B cell (primary cell): ENCODE data around the gene MGMT. TPM values are rescaled to one million over a fixed set of nuclear protein-coding genes. Genes with fewer than 3 reads are reported as not detected.

Experiments
- ATAC-seq: fragments of 200-7000 bp; cut with Tn5 transposase; one replicate; pipeline ENCODE4 v1.10.0; 2021; ENCODE audit warnings: low read depth, mild to moderate bottlenecking, moderate number of reproducible peaks, moderate library complexity
- CTCF ChIA-PET: fragments of 350-600 bp; sonication (Branson Sonifier 250); formaldehyde crosslinking; loops from one replicate; lab custom pipeline; 2021; ENCODE audit warnings: antibody characterized with exemption, inconsistent platforms; lab: Charles Lee
- POLR2A ChIA-PET: fragments of 350-600 bp; sonication (Branson Sonifier 250); formaldehyde crosslinking; loops from one replicate; lab custom pipeline; 2021; ENCODE audit warnings: antibody characterized with exemption; lab: Charles Lee
- DNase-seq: peaks from one replicate; pipeline ENCODE4 v3.0.0; 2013
- H2AFZ ChIP-seq: 2 replicates; pipeline ENCODE4 v1.6.1; 2012; ENCODE audit warnings: mild to moderate bottlenecking, low read depth, low read length; ENCODE audit not compliant: insufficient read depth, poor library complexity, severe bottlenecking
- H3K27ac ChIP-seq, 2 donors: 1 replicate in 1 of 2; 2 replicates in 1 of 2; pipeline ENCODE4 v1.5.1; 2012 to 2013; ENCODE audit warnings: low read length in 2 of 2, mild to moderate bottlenecking in 2 of 2, moderate library complexity in 1 of 2
- H3K27me3 ChIP-seq, 4 experiments: fragments of 200-600 bp in 1 of 4; sonication (generic) in 1 of 4; replicated peaks in 1 of 4; 1 replicate in 2 of 4; 2 replicates in 2 of 4; pipeline versions ENCODE4 v1.6.1 to v1.7.0; 2013 to 2016; ENCODE audit warnings: low read length in 3 of 4, mild to moderate bottlenecking in 2 of 4, mixed read lengths in 1 of 4, moderate library complexity in 1 of 4; ENCODE audit not compliant: insufficient read depth in 4 of 4, control insufficient read depth in 3 of 4; ENCODE audit errors: control extremely low read depth in 1 of 4
- H3K36me3 ChIP-seq, 2 experiments: replicated peaks in 1 of 2; 1 replicate in 1 of 2; 2 replicates in 1 of 2; pipeline versions ENCODE4 v1.6.1 to v1.7.1; 2013; ENCODE audit warnings: low read length in 1 of 2; ENCODE audit not compliant: insufficient read depth in 2 of 2, control insufficient read depth in 1 of 2; ENCODE audit errors: control extremely low read depth in 1 of 2, extremely low read depth in 1 of 2
- H3K4me1 ChIP-seq, 2 donors: fragments of 200-600 bp in 1 of 2; sonication (generic) in 1 of 2; 1 replicate in 1 of 2; 2 replicates in 1 of 2; pipeline versions ENCODE4 v1.5.1 to v1.6.1; 2013 to 2017; ENCODE audit warnings: low read length in 2 of 2; ENCODE audit not compliant: control insufficient read depth in 2 of 2, insufficient read depth in 2 of 2
- H3K4me2 ChIP-seq: replicated peaks from 2 replicates; pipeline ENCODE3; 2012; ENCODE audit warnings: mild to moderate bottlenecking, low read depth, low read length; ENCODE audit not compliant: poor library complexity, severe bottlenecking
- H3K4me3 ChIP-seq, 5 experiments: fragments of 200-600 bp in 1 of 5; sonication (generic) in 1 of 5; 1 replicate in 3 of 5; 2 replicates in 2 of 5; pipeline versions ENCODE4 v1.5.1 to v1.7.0; 2011 to 2016; ENCODE audit warnings: low read length in 4 of 5, mild to moderate bottlenecking in 4 of 5, low read depth in 2 of 5, control low read depth in 1 of 5, moderate library complexity in 1 of 5; ENCODE audit not compliant: insufficient read depth in 1 of 5; ENCODE audit errors: control extremely low read depth in 1 of 5, extremely low read depth in 1 of 5
- H3K79me2 ChIP-seq: fragments of 200-600 bp; sonication (generic); one replicate; pipeline ENCODE4 v1.6.0; 2016; ENCODE audit warnings: low read length; ENCODE audit not compliant: control insufficient read depth, insufficient read depth
- H3K9ac ChIP-seq: fragments of 200-600 bp; sonication (generic); 2 replicates; pipeline ENCODE4 v1.6.1; 2017; ENCODE audit warnings: mild to moderate bottlenecking, low read length, moderate library complexity
- H3K9me3 ChIP-seq, 3 donors: one replicate each; pipeline versions ENCODE4 v1.6.1 to v1.7.1; 2013; ENCODE audit warnings: low read length in 2 of 3; ENCODE audit not compliant: control insufficient read depth in 2 of 3, insufficient read depth in 1 of 3; ENCODE audit errors: control extremely low read depth in 1 of 3
- H4K20me1 ChIP-seq: 2 replicates; pipeline ENCODE4 v1.6.0; 2012; ENCODE audit warnings: mild to moderate bottlenecking, low read length; ENCODE audit not compliant: insufficient read depth, control insufficient read depth, poor library complexity, severe bottlenecking
- H3K27ac Mint-ChIP-seq: one replicate; pipeline ENCODE4 v1.8.0; 2021; ENCODE audit warnings: mixed read lengths
- H3K27me3 Mint-ChIP-seq: one replicate; pipeline ENCODE4 v1.8.0; 2021; ENCODE audit warnings: mixed read lengths
- H3K4me1 Mint-ChIP-seq: one replicate; pipeline ENCODE4 v1.8.0; 2021; ENCODE audit warnings: mixed read lengths
- H3K4me3 Mint-ChIP-seq: one replicate; pipeline ENCODE4 v1.8.0; 2021; ENCODE audit warnings: mixed read lengths
- H3K9me3 Mint-ChIP-seq: one replicate; pipeline ENCODE4 v1.8.0; 2022; ENCODE audit warnings: mixed read lengths; ENCODE audit not compliant: insufficient read depth
- CTCF ChIP-seq: fragments of 200-600 bp; IDR thresholded peaks from one replicate; pipeline ENCODE4 v1.8.0; 2022; ENCODE audit warnings: antibody characterized with exemption, mild to moderate bottlenecking
- EZH2 ChIP-seq: IDR thresholded peaks from 2 replicates; pipeline ENCODE4 v1.6.1; 2012; ENCODE audit warnings: borderline replicate concordance, low read depth, mild to moderate bottlenecking, moderate library complexity, low read length; ENCODE audit not compliant: insufficient read depth, poor library complexity, severe bottlenecking
- WGBS: methylation state at CpG from one replicate; pipeline ENCODE4 v1.1.5; 2013; ENCODE audit warnings: missing lambda C conversion rate; ENCODE audit not compliant: insufficient coverage; 5-methylcytosine and 5-hydroxymethylcytosine counted together
- intact Hi-C: fragments of 100-400 bp; cut with micrococcal nuclease; formaldehyde crosslinking; loops from one replicate; pipeline ENCODE4 v1.10.0; 2022
- polyA plus RNA-seq: library from polyadenylated mRNA; depleted of rRNA; stranded (reverse); fragments of >200 nt; gene quantifications from 2 replicates; pipeline ENCODE4 v1.2.3, GENCODE V29; 2012
- total RNA-seq, 2 donors: library from RNA; stranded (reverse); fragments of 120-200 nt in 1 of 2; gene quantifications; 1 replicate in 1 of 2; 2 replicates in 1 of 2; pipeline versions ENCODE4 v1.2.3 to v1.2.4, GENCODE V29; 2013 to 2022

Gene MGMT
- total and polyA plus RNA-seq, 2 donors (not counting 1 experiment from before 2014, with no cell fraction given) = 16.6 to 87.7 TPM

GRCh38 chr10:129552119-129552518 lies 85.1 kb downstream of the MGMT start:
- peaks cover 5% of the 10 kb centered on the region for H4K20me1 ChIP-seq
- no peak overlapping the region for H2AFZ ChIP-seq
- Mint-ChIP-seq H3K27me3 (no peaks in the 10 kb centered on the region), H3K9me3 (no peaks in the 10 kb centered on the region), H3K27ac (peak overlapping the region; percentile 83), H3K4me3 (peak overlapping the region; percentile 54), H3K4me1 (peaks cover 29% of the 10 kb centered on the region)
- H3K27me3 ChIP-seq = no peaks in the 10 kb centered on the region
- CTCF ChIA-PET = interaction anchor here (1.4 kb wide), 1 partner anchor 10 kb away, joined by 3 read pairs; no protein-coding TSS in a partner anchor
- POLR2A ChIA-PET = interaction anchor here (0.7 to 1.3 kb wide), 3 partner anchors 17 to 79 kb away, joined by 3 to 4 read pairs (median 3); no protein-coding TSS in a partner anchor
- no peak overlapping the region for H3K9ac ChIP-seq
- H3K4me1 ChIP-seq = peaks cover 6 to 10% of the 10 kb centered on the region in 2 donors
- intact Hi-C loops = loop anchor here (1.0 to 2.0 kb wide), 2 partner anchors 55 to 79 kb away; no protein-coding TSS in a partner anchor
- DNase-seq (peak; percentile 38), ATAC-seq (peak; percentile 85)
- H3K4me3 ChIP-seq = no peak overlapping the region
- peaks cover 0 to 15% (median 0%) of the 10 kb centered on the region in 3 donors for H3K9me3 ChIP-seq
- H3K27ac ChIP-seq = no peak overlapping the region
- H3K36me3 ChIP-seq = no peaks in the 10 kb centered on the region
- peak overlapping the region; percentile 32 for H3K4me2 ChIP-seq
- H3K79me2 ChIP-seq = peaks cover 5% of the 10 kb centered on the region
- WGBS = 43% methylated on average over 14 of the region's 14 CpGs
- no peak for TF ChIP-seq EZH2
- no peak for TF ChIP-seq CTCF

GRCh38 chr10:129553928-129554327 lies 86.9 kb downstream of the MGMT start:
- Histone ChIP-seq H3K4me2 (no peak overlapping the region), H3K4me3 (no peak overlapping the region), H3K79me2 (peaks cover 8% of the 10 kb centered on the region), H3K9me3 (peaks cover 0 to 15% (median 0%) of the 10 kb centered on the region in 3 donors), H3K36me3 (no peaks in the 10 kb centered on the region), H2AFZ (no peak overlapping the region), H4K20me1 (no peaks in the 10 kb centered on the region), H3K27me3 (no peaks in the 10 kb centered on the region), H3K27ac (no peak overlapping the region), H3K9ac (no peak overlapping the region), H3K4me1 (peaks cover 6 to 10% of the 10 kb centered on the region in 2 donors)
- no peak overlapping the region for H3K4me3 Mint-ChIP-seq
- H3K4me1 Mint-ChIP-seq = peaks cover 27% of the 10 kb centered on the region
- DNase-seq = no peak
- peak overlapping the region; percentile 59 for H3K27ac Mint-ChIP-seq
- POLR2A ChIA-PET = no interaction called here
- WGBS = 98% methylated on average over 11 of the region's 11 CpGs
- ATAC-seq = no peak
- intact Hi-C loops = loop anchor here (2.0 kb wide), 1 partner anchor 53 kb away; no protein-coding TSS in a partner anchor
- CTCF ChIA-PET = no interaction called here
- H3K27me3 Mint-ChIP-seq = no peaks in the 10 kb centered on the region
- no peaks in the 10 kb centered on the region for H3K9me3 Mint-ChIP-seq
- TF ChIP-seq CTCF = no peak
- TF ChIP-seq EZH2 = no peak
